Nephron progenitor cell (in vitro differentiated cells): ENCODE measurements around the gene IL1A.
"Not testable (repeated sequence)": the region's sequence is repeated elsewhere in the genome, so short reads cannot be mapped to it uniquely, and the experiment has no call there.

Experiments used
- DNase-seq: peaks from one replicate; pipeline ENCODE4 v3.0.0; 2021
- H3K27ac Mint-ChIP-seq: 2 replicates; pipeline ENCODE4 v1.8.0; 2021; ENCODE audit warnings: mild to moderate bottlenecking, moderate library complexity, mixed read lengths
- H3K27me3 Mint-ChIP-seq: 2 replicates; pipeline ENCODE4 v1.8.0; 2021; ENCODE audit warnings: mild to moderate bottlenecking, low read depth, mixed read lengths; ENCODE audit not compliant: poor library complexity
- H3K36me3 Mint-ChIP-seq: 2 replicates; pipeline ENCODE4 v1.8.0; 2021; ENCODE audit warnings: low read depth, mixed read lengths
- H3K4me1 Mint-ChIP-seq: 2 replicates; pipeline ENCODE4 v1.8.0; 2021; ENCODE audit warnings: mixed read lengths
- H3K4me3 Mint-ChIP-seq: 2 replicates; pipeline ENCODE4 v1.8.0; 2021; ENCODE audit warnings: mild to moderate bottlenecking, moderate library complexity, mixed read lengths
- H3K9me3 Mint-ChIP-seq: 2 replicates; pipeline ENCODE4 v1.8.0; 2021; ENCODE audit warnings: mild to moderate bottlenecking, moderate library complexity, mixed read lengths
- TF ChIP-seq, protein P1 (sequence below): fragments of 200-600 bp; sonication (generic); IDR thresholded peaks from 2 replicates; pipeline ENCODE4 v1.5.0; 2021; ENCODE audit warnings: antibody characterized with exemption

The IL1A gene, protein sequence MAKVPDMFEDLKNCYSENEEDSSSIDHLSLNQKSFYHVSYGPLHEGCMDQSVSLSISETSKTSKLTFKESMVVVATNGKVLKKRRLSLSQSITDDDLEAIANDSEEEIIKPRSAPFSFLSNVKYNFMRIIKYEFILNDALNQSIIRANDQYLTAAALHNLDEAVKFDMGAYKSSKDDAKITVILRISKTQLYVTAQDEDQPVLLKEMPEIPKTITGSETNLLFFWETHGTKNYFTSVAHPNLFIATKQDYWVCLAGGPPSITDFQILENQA

DNA sequence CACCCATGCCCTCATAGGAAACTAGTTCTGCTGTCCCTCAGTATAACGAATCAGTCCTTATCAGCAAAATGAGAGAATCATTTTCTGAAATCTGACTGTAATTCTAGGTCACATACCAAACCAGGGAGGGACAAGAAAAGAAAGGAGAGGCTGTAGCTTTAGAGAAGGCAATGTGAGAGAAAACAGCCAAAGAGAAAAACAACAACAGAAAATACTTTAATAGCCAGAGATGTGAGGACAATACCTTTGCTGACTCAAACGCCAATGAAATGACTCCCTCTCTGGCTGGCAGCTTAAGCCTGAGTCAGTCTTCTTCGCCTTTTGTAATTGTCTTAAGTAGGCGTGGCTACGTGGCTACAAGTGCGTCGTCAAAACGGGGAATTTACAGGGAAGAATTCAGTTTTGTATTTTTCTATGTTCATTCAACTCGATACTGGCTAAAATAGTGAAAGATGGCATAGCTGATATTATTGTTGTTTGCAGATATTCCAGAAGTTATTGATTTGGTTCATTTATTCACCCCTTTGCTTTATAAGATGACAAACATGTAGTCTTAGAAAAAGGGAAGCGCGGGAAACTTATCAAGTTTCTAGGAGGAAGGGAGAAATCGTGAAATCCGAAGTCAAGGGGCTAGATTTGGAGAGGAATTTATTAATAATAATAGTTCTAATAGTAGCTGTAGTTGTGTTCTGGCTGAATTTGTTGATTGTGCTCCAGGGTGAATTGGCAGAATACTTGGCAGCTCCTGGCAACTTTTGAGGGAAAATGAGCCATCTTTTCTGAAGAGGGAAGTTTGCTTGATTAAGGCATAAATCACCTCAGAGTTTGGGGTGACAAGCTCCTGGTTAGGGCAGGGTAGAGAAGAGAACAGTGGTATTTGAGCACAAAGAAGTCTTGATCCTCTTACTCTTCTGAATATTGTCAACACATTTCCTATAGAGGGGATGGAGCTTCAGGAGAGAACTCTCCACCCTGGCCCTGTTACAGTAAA lies at the start of gene IL1A:
Gene IL1A (minus strand): TSS at position 295 of the 991 bp plus-strand sequence. CDS start 723 bp downstream, outside the sequence.
- DNase-seq: no peak
- H3K27ac Mint-ChIP-seq: no peak within 1 kb of the TSS
- H3K27me3 Mint-ChIP-seq: peaks cover 10% of the 10 kb centered on the region
- H3K36me3 Mint-ChIP-seq: no peaks in the 10 kb centered on the region
- peaks cover 16% of the 10 kb centered on the region for H3K4me1 Mint-ChIP-seq
- no peak within 1 kb of the TSS for H3K4me3 Mint-ChIP-seq
- TF ChIP-seq, protein P1, sequence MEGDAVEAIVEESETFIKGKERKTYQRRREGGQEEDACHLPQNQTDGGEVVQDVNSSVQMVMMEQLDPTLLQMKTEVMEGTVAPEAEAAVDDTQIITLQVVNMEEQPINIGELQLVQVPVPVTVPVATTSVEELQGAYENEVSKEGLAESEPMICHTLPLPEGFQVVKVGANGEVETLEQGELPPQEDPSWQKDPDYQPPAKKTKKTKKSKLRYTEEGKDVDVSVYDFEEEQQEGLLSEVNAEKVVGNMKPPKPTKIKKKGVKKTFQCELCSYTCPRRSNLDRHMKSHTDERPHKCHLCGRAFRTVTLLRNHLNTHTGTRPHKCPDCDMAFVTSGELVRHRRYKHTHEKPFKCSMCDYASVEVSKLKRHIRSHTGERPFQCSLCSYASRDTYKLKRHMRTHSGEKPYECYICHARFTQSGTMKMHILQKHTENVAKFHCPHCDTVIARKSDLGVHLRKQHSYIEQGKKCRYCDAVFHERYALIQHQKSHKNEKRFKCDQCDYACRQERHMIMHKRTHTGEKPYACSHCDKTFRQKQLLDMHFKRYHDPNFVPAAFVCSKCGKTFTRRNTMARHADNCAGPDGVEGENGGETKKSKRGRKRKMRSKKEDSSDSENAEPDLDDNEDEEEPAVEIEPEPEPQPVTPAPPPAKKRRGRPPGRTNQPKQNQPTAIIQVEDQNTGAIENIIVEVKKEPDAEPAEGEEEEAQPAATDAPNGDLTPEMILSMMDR: no peak
- H3K9me3 Mint-ChIP-seq: no peaks in the 10 kb centered on the region

DNA sequence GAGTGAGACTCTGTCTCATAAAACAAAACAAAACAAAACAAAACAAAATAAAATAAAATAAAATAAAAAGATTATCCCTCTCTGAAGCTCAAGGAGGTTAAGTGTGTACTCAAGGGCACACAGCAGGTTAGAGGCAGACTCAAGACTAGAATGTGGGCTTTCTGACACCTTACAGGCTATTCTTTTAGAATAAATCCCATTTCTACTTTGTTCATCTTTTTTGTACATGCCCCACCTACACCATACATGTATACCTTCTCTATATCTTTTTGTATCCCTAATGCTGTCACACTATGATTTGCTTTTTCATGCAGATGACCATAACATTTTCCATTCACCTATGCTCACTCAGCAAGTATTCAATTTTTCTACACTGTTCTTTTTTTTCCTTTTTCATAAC lies 49.7 kb upstream of the IL1A start:
- H3K4me3 Mint-ChIP-seq: no peak overlapping the region
- TF ChIP-seq, protein P1: no peak
- H3K27me3 Mint-ChIP-seq: peaks cover 38% of the 10 kb centered on the region

DNA sequence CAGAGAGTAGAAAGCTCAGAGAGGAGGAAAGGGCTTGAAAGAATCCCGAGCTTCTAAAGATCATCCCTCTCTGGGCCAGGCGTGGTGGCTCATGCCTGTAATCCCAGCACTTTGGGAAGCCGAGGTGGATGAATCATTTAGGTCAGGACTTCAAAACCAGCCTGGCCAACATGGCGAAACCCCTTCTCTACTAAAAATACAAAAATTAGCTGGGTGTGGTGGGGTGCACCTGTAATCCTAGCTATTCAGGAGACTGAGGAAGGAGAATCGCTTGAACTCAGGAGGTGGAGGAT lies 49.3 kb upstream of the IL1A start:
- not testable (repeated sequence) for H3K4me1 Mint-ChIP-seq, DNase-seq, H3K27ac Mint-ChIP-seq, H3K9me3 Mint-ChIP-seq, H3K36me3 Mint-ChIP-seq, H3K4me3 Mint-ChIP-seq
- H3K27me3 Mint-ChIP-seq: peaks cover 37% of the 10 kb centered on the region

More for the DNA sequence above, 49.7 kb upstream of the IL1A start:
- Mint-ChIP-seq H3K27ac (no peak overlapping the region), H3K4me1 (peaks cover 8% of the 10 kb centered on the region), H3K9me3 (no peaks in the 10 kb centered on the region), H3K36me3 (no peaks in the 10 kb centered on the region)
- DNase-seq: no peak

DNA sequence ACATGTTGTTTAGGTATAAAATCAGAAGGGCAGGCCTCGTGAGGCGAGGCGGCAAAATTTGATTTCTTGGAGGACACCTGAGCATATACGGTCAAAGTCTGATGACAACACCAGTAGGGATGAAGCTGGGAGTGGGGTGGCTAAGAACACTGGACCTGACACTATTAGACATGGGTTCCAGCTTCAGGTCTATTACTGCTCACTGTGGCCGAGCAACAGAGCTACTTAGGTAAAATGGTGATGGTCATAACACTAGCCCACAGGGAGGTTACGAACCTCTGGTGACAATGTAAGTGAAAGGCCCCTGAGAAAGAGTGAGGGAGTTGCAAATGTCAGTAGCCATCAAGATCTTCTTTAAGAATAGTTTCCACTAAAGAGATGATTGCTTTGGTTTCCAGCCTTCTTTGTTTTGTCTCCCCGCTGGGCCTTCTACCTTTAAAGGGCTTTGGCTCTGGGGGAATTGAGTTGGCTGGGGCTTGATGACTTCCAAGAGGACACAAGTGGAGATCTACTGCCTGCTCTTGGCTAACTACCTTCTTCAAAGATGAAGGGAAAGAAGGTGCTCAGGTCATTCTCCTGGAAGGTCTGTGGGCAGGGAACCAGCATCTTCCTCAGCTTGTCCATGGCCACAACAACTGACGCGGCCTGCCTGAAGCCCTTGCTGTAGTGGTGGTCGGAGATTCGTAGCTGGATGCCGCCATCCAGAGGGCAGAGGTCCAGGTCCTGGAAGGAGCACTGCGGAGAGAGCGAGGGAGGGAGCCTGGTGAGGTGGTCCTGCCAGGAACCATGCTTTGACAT lies 48.7 kb upstream of the IL1A start:
- DNase-seq: no peak
- no peaks in the 10 kb centered on the region for H3K9me3 Mint-ChIP-seq
- no peaks in the 10 kb centered on the region for H3K36me3 Mint-ChIP-seq
- H3K4me1 Mint-ChIP-seq: peaks cover 8% of the 10 kb centered on the region
- TF ChIP-seq, protein P1: no peak
- no peak overlapping the region for H3K4me3 Mint-ChIP-seq
- H3K27ac Mint-ChIP-seq: no peak overlapping the region
- H3K27me3 Mint-ChIP-seq: peaks cover 35% of the 10 kb centered on the region

DNA sequence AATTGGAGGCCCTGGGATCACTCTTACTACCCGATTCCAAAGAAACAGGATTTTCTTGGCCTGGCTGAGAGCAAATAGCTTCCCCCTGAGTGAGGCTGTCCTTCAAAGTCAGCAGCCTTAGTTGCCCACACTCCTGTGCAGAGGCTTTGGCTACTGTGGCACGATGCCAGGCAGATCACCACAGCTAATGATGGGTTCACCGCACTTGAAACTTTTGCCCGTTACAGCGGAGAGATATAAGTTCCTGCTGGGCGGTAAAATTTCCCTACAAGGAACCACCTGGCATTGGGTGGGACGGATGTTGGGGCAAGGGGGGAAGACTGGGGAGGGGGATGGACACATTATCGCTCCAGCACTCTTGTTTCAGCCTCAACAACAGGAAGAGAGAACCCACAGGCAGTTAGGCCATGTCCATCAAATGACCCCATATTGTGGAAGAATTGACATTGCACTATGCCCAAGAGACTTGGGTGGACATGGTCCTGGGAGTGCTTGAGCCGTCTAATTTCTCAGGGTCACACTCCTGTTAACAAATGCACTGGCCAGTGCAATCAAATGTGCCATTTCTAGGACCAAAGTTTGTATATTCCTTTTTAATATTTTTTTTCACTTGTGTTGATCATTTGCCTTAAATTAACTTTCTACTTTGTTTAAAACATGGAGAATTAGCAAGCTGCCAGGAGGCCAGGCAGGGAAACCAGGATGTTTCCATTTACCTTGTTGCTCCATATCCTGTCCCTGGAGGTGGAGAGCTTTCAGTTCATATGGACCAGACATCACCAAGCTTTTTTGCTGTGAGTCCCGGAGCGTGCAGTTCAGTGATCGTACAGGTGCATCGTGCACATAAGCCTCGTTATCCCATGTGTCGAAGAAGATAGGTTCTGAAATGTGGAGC lies 47.9 kb upstream of the IL1A start:
- H3K36me3 Mint-ChIP-seq: no peaks in the 10 kb centered on the region
- DNase-seq: no peak
- no peak overlapping the region for H3K4me3 Mint-ChIP-seq
- peaks cover 8% of the 10 kb centered on the region for H3K4me1 Mint-ChIP-seq
- H3K27me3 Mint-ChIP-seq: peaks cover 32% of the 10 kb centered on the region
- no peaks in the 10 kb centered on the region for H3K9me3 Mint-ChIP-seq
- H3K27ac Mint-ChIP-seq: no peak overlapping the region
- TF ChIP-seq, protein P1: no peak
